ENCODE results near the gene IGHMBP2.

IGHMBP2 gene

GRCh38 chr11:68928136-68928880 lies 24.6 kb downstream of the IGHMBP2 start:
- no peak for DNase-seq (ENCODE audit: low spot score)

- DNase-seq (ENCODE audit: low spot score) = no peak
Observed at GRCh38 chr11:68929135-68929534, 25.4 kb downstream of the IGHMBP2 start.

- DNase-seq (ENCODE audit: low spot score) = no peak
Observed at GRCh38 chr11:68929706-68930570, 26.2 kb downstream of the IGHMBP2 start.

- DNase-seq (ENCODE audit: low spot score) = no peak
Observed at GRCh38 chr11:68930991-68931855, 27.5 kb downstream of the IGHMBP2 start.

- no peak for DNase-seq (ENCODE audit: low spot score)
Observed at GRCh38 chr11:68931911-68932310, 28.2 kb downstream of the IGHMBP2 start.

GRCh38 chr11:68932358-68932757 lies 28.7 kb downstream of the IGHMBP2 start:
- DNase-seq (ENCODE audit: low spot score) = no peak

GRCh38 chr11:68932933-68933577 lies 29.4 kb downstream of the IGHMBP2 start:
- DNase-seq (ENCODE audit: low spot score) = no peak

GRCh38 chr11:68933605-68934320 lies 30.1 kb downstream of the IGHMBP2 start:
- DNase-seq (ENCODE audit: low spot score) = no peak

- no peak for DNase-seq (ENCODE audit: low spot score)
Observed at GRCh38 chr11:68934321-68934645, 30.6 kb downstream of the IGHMBP2 start.

GRCh38 chr11:68934666-68935065 lies 31.0 kb downstream of the IGHMBP2 start:
- DNase-seq (ENCODE audit: low spot score) = no peak

GRCh38 chr11:68935066-68935465 lies 31.4 kb downstream of the IGHMBP2 start:
- no peak for DNase-seq (ENCODE audit: low spot score)

- no peak for DNase-seq (ENCODE audit: low spot score)
Observed at GRCh38 chr11:68935516-68936357, 32.0 kb downstream of the IGHMBP2 start.

GRCh38 chr11:68936358-68936636 lies 32.6 kb downstream of the IGHMBP2 start:
- DNase-seq (ENCODE audit: low spot score) = no peak

- DNase-seq (ENCODE audit: low spot score) = no peak
Observed at GRCh38 chr11:68936676-68937620, 33.3 kb downstream of the IGHMBP2 start.

- no peak for DNase-seq (ENCODE audit: low spot score)
Observed at GRCh38 chr11:68938088-68938487, 34.4 kb downstream of the IGHMBP2 start.

- DNase-seq (ENCODE audit: low spot score) = no peak
Observed at GRCh38 chr11:68938816-68939582, 35.3 kb downstream of the IGHMBP2 start.

GRCh38 chr11:68939583-68940555 lies 36.2 kb downstream of the IGHMBP2 start:
- DNase-seq (ENCODE audit: low spot score) = no peak
